Measurements from ENCODE around the gene GGTLC3.
"Not testable (repeated sequence)": the region's sequence is repeated elsewhere in the genome, so short reads cannot be mapped to it uniquely, and the experiment has no call there.

The GGTLC3 gene

GRCh38 chr22:18518061-18518460, at the start of gene GGTLC3:
Gene GGTLC3, minus strand, starts transcription at chr22:18518161. Its CDS starts 264 bp downstream, at chr22:18517897.
- not testable (repeated sequence) for DNase-seq

GRCh38 chr22:18560099-18560974, 42.4 kb upstream of the GGTLC3 start:
- DNase-seq, result not testable (repeated sequence)

GRCh38 chr22:18558939-18559338, 41.0 kb upstream of the GGTLC3 start:
- not testable (repeated sequence) for DNase-seq

GRCh38 chr22:18558516-18558915, 40.6 kb upstream of the GGTLC3 start:
- DNase-seq, result not testable (repeated sequence)

GRCh38 chr22:18554280-18555256, 36.6 kb upstream of the GGTLC3 start:
- not testable (repeated sequence) for DNase-seq

GRCh38 chr22:18552839-18553597, 35.1 kb upstream of the GGTLC3 start:
- DNase-seq, result not testable (repeated sequence)

- DNase-seq, result not testable (repeated sequence)
Measured at GRCh38 chr22:18551046-18551445, 33.1 kb upstream of the GGTLC3 start.

GRCh38 chr22:18549458-18550179, 31.7 kb upstream of the GGTLC3 start:
- not testable (repeated sequence) for DNase-seq

GRCh38 chr22:18544615-18545014, 26.7 kb upstream of the GGTLC3 start:
- DNase-seq, result not testable (repeated sequence)

- DNase-seq, result not testable (repeated sequence)
Measured at GRCh38 chr22:18543400-18543799, 25.4 kb upstream of the GGTLC3 start.

GRCh38 chr22:18539994-18540393, 22.0 kb upstream of the GGTLC3 start:
- not testable (repeated sequence) for DNase-seq

- DNase-seq, result not testable (repeated sequence)
Measured at GRCh38 chr22:18534315-18534714, 16.4 kb upstream of the GGTLC3 start.

- not testable (repeated sequence) for DNase-seq
Measured at GRCh38 chr22:18533633-18534032, 15.7 kb upstream of the GGTLC3 start.

GRCh38 chr22:18529416-18530145, 11.6 kb upstream of the GGTLC3 start:
- DNase-seq, result not testable (repeated sequence)

GRCh38 chr22:18528597-18529415, 10.8 kb upstream of the GGTLC3 start:
- DNase-seq, result not testable (repeated sequence)

GRCh38 chr22:18527752-18528596, 10.0 kb upstream of the GGTLC3 start, which contains the start of gene TMEM191B:
Gene TMEM191B, plus strand, starts transcription at chr22:18527802. Its CDS starts 179 bp downstream, at chr22:18527981.
- DNase-seq, result not testable (repeated sequence)

- DNase-seq, result not testable (repeated sequence)
Measured at GRCh38 chr22:18523328-18523727, 5.4 kb upstream of the GGTLC3 start.

- not testable (repeated sequence) for DNase-seq
Measured at GRCh38 chr22:18522762-18523161, 4.8 kb upstream of the GGTLC3 start.

GRCh38 chr22:18513454-18513853, 4.5 kb downstream of the GGTLC3 start:
- DNase-seq, result not testable (repeated sequence)

Data from NCI-H187 treated with DMSO at 0.1 percent for 48 hours (cell line).